ENCODE data around the gene SRRM4.

- TF ChIP-seq ISL1 (CRISPR knock-in tag; IDR thresholded peaks at IDR 0.05) (no peak), ZNF8 (CRISPR knock-in tag; IDR thresholded peaks at IDR 0.05) (no peak), CREB5 (CRISPR knock-in tag; IDR thresholded peaks at IDR 0.05; ENCODE audit: low read depth) (no peak), TCF4 (CRISPR knock-in tag; IDR thresholded peaks at IDR 0.05; ENCODE audit: borderline replicate concordance) (no peak)
Observed at GRCh38 chr12:119151445-119152026, 170.2 kb downstream of the SRRM4 start.

All from SK-N-SH treated with all-trans-retinoic acid at 6 μM for 48 hours (cell line).